ENCODE results near the gene DNAJB11.

DNA sequence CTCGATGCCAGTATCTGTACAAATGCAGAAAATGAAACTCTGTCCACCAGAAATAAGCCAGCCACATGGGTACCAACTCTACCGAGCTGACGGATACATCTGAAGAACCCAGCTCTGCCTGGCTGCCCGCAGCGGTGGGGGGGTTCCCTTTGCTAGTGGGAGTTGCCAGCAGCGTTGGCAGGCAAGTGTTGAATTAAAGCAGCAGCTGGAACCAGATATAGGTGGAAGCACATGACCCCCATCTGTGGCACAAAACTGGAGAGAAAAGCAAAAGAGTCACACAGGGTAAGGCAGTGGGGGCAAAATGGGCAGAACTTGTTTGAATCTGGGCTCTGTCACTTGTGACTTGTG is 44.3 kb upstream of the DNAJB11 start:
- TF ChIP-seq CTCF (conservative IDR thresholded peaks at IDR 0.05), result no peak
- TF ChIP-seq ZFX (IDR thresholded peaks at IDR 0.05), result no peak

Measured in C4-2B (cell line).